IMR-90 (cell line): ENCODE data around the gene CSNK1G2. TPM values are rescaled to one million over a fixed set of nuclear protein-coding genes. Genes with fewer than 3 reads are reported as not detected.

Experiments used
- ATAC-seq: fragments of 200-7000 bp; cut with Tn5 transposase; 2 replicates; pipeline ENCODE4 v1.9.1; 2020; ENCODE audit warnings: low read depth, mild to moderate bottlenecking, moderate library complexity
- BruUV-seq: library from RNA; stranded (reverse); fragments of 400-500 nt; replicated peaks from 2 replicates; lab custom pipeline; 2021; lab: Mats Ljungman, UMichigan
- CTCF ChIA-PET: fragments of 300-600 bp; formaldehyde crosslinking; extraction: SDS; loops from one replicate; lab custom pipeline; 2021; ENCODE audit warnings: antibody characterized with exemption; lab: Yijun Ruan, JAX
- POLR2A ChIA-PET: fragments of 300-600 bp; sonication (Branson Sonifier 250); formaldehyde crosslinking; loops from one replicate; lab custom pipeline; 2022; ENCODE audit warnings: antibody characterized with exemption; ENCODE audit not compliant: unreplicated experiment; lab: Charles Lee
- DNase-seq: peaks from one replicate; pipeline ENCODE4 v3.0.0; 2013
- H2AFZ ChIP-seq: replicated peaks from 2 replicates; pipeline ENCODE3; 2013; ENCODE audit warnings: low read length, mild to moderate bottlenecking; ENCODE audit not compliant: poor library complexity
- H2AK5ac ChIP-seq: 2 replicates; pipeline ENCODE4 v1.6.1; 2013; ENCODE audit warnings: low read depth, low read length, inconsistent platforms
- H2AK9ac ChIP-seq: replicated peaks from 2 replicates; pipeline ENCODE3; 2013; ENCODE audit warnings: mild to moderate bottlenecking, low read depth, low read length, moderate library complexity; ENCODE audit not compliant: poor library complexity
- H2BK120ac ChIP-seq: 2 replicates; pipeline ENCODE4 v1.6.1; 2013; ENCODE audit warnings: low read depth, low read length, inconsistent platforms
- H2BK15ac ChIP-seq: 3 replicates; pipeline ENCODE4 v1.6.1; 2013; ENCODE audit warnings: low read depth, low read length, inconsistent platforms
- H2BK20ac ChIP-seq: 2 replicates; pipeline ENCODE4 v1.6.1; 2013; ENCODE audit warnings: low read depth, mild to moderate bottlenecking, inconsistent platforms, low read length, moderate library complexity
- H2BK5ac ChIP-seq: 2 replicates; pipeline ENCODE4 v1.6.1; 2013; ENCODE audit warnings: mild to moderate bottlenecking, low read depth, low read length, inconsistent platforms; ENCODE audit not compliant: poor library complexity, severe bottlenecking
- H3K14ac ChIP-seq: replicated peaks from 2 replicates; pipeline ENCODE4 v1.6.1; 2013; ENCODE audit warnings: low read depth, low read length, inconsistent platforms
- H3K18ac ChIP-seq: 2 replicates; pipeline ENCODE4 v1.6.1; 2013; ENCODE audit warnings: low read depth, low read length, control low read depth
- H3K23ac ChIP-seq: 2 replicates; pipeline ENCODE4 v1.6.1; 2013; ENCODE audit warnings: low read depth, low read length, inconsistent platforms
- H3K27ac ChIP-seq: 2 replicates; pipeline ENCODE4 v1.5.1; 2013; ENCODE audit warnings: mild to moderate bottlenecking, control low read depth, low read length; ENCODE audit not compliant: insufficient read depth
- H3K27me3 ChIP-seq: 2 replicates; pipeline ENCODE4 v1.6.1; 2013; ENCODE audit warnings: low read length; ENCODE audit not compliant: control insufficient read depth, insufficient read depth
- H3K36me3 ChIP-seq: 2 replicates; pipeline ENCODE4 v1.6.1; 2013; ENCODE audit warnings: low read length, mixed read lengths; ENCODE audit not compliant: control insufficient read depth, insufficient read depth
- H3K4ac ChIP-seq: 2 replicates; pipeline ENCODE4 v1.6.1; 2013; ENCODE audit warnings: low read depth, low read length, inconsistent platforms
- H3K4me1 ChIP-seq: 2 replicates; pipeline ENCODE4 v1.6.1; 2013; ENCODE audit warnings: low read length, mixed read lengths; ENCODE audit not compliant: control insufficient read depth, insufficient read depth
- H3K4me2 ChIP-seq: 2 replicates; pipeline ENCODE4 v1.6.1; 2013; ENCODE audit warnings: low read depth, mild to moderate bottlenecking, control low read depth, low read length, moderate library complexity
- H3K4me3 ChIP-seq: 2 replicates; pipeline ENCODE4 v1.5.1; 2013; ENCODE audit warnings: low read depth, mild to moderate bottlenecking, control low read depth, low read length, moderate library complexity; ENCODE audit not compliant: insufficient read depth
- H3K56ac ChIP-seq: 2 replicates; pipeline ENCODE4 v1.6.1; 2013; ENCODE audit warnings: low read length, inconsistent platforms; ENCODE audit not compliant: insufficient read depth; ENCODE audit errors: extremely low read depth
- H3K79me1 ChIP-seq, 2 experiments: 2 replicates each; pipeline ENCODE4 v1.6.1; 2013; ENCODE audit warnings: low read length in 2 of 2, inconsistent platforms in 1 of 2, low read depth in 1 of 2
- H3K9ac ChIP-seq: 2 replicates; pipeline ENCODE4 v1.6.1; 2013; ENCODE audit warnings: low read depth, low read length, control low read depth
- H3K9me1 ChIP-seq: 2 replicates; pipeline ENCODE4 v1.6.1; 2013; ENCODE audit warnings: low read length, inconsistent platforms; ENCODE audit not compliant: insufficient read depth
- H3K9me3 ChIP-seq: 2 replicates; pipeline ENCODE4 v1.6.1; 2013; ENCODE audit warnings: low read length; ENCODE audit not compliant: control insufficient read depth, insufficient read depth
- H4K20me1 ChIP-seq: 2 replicates; pipeline ENCODE4 v1.6.1; 2013; ENCODE audit warnings: low read length, inconsistent platforms; ENCODE audit not compliant: insufficient read depth
- H4K5ac ChIP-seq: 2 replicates; pipeline ENCODE4 v1.6.1; 2013; ENCODE audit warnings: mild to moderate bottlenecking, low read depth, low read length, control low read depth
- H4K8ac ChIP-seq, 2 experiments: 2 replicates each; pipeline ENCODE4 v1.6.1; 2013; ENCODE audit warnings: low read depth in 2 of 2, low read length in 2 of 2, control low read depth in 1 of 2, inconsistent platforms in 1 of 2
- H4K91ac ChIP-seq: 2 replicates; pipeline ENCODE4 v1.6.1; 2013; ENCODE audit warnings: low read depth, low read length, inconsistent platforms; ENCODE audit not compliant: insufficient read depth
- BHLHE40 ChIP-seq: fragments of 150-350 bp; IDR thresholded peaks from 2 replicates; pipeline ENCODE4 v1.6.1; 2016; ENCODE audit warnings: mild to moderate bottlenecking, low read depth, low read length
- CEBPB ChIP-seq: IDR thresholded peaks from 2 replicates; pipeline ENCODE4 v1.6.1; 2012; ENCODE audit warnings: low read depth, low read length, improper control_type of control experiment
- CHD1 ChIP-seq: IDR thresholded peaks from 2 replicates; pipeline ENCODE4 v1.6.1; 2012; ENCODE audit warnings: low read depth, low read length, improper control_type of control experiment
- FOS ChIP-seq: fragments of 150-350 bp; IDR thresholded peaks from 2 replicates; pipeline ENCODE4 v1.6.1; 2016; ENCODE audit warnings: low read depth, low read length
- MAFK ChIP-seq: IDR thresholded peaks from 2 replicates; pipeline ENCODE4 v1.6.1; 2012; ENCODE audit warnings: low read depth, low read length, improper control_type of control experiment
- MAZ ChIP-seq: IDR thresholded peaks from 2 replicates; pipeline ENCODE4 v1.6.1; 2012; ENCODE audit warnings: low read depth, mild to moderate bottlenecking, low read length, improper control_type of control experiment, moderate library complexity, borderline replicate concordance
- MXI1 ChIP-seq: IDR thresholded peaks from 2 replicates; pipeline ENCODE4 v1.6.1; 2012; ENCODE audit warnings: low read depth, mild to moderate bottlenecking, low read length, moderate library complexity, borderline replicate concordance
- NFE2L2 ChIP-seq: fragments of 150-350 bp; IDR thresholded peaks from 2 replicates; pipeline ENCODE4 v1.6.1; 2016; ENCODE audit warnings: low read depth, mild to moderate bottlenecking, low read length
- RAD21 ChIP-seq: IDR thresholded peaks from 2 replicates; pipeline ENCODE4 v1.6.1; 2012; ENCODE audit warnings: low read length, improper control_type of control experiment
- RFX5 ChIP-seq: IDR thresholded peaks from 2 replicates; pipeline ENCODE4 v1.8.0; 2012; ENCODE audit warnings: low read depth, mild to moderate bottlenecking, low read length, moderate library complexity
- SMC3 ChIP-seq: fragments of 150-350 bp; IDR thresholded peaks from 2 replicates; pipeline ENCODE4 v1.6.1; 2016; ENCODE audit warnings: low read depth, mild to moderate bottlenecking, antibody characterized with exemption, low read length, moderate library complexity
- WGBS, 2 experiments: methylation state at CpG; one replicate each; pipeline versions ENCODE4 v1.1.5 to v1.1.7; 2013; ENCODE audit warnings: missing lambda C conversion rate in 2 of 2; ENCODE audit not compliant: insufficient read length in 1 of 2; ENCODE audit errors: extremely low coverage in 2 of 2; 5-methylcytosine and 5-hydroxymethylcytosine counted together
- dilution Hi-C: fragments of 300-500 bp; cut with HindIII; formaldehyde crosslinking; loops from one replicate; pipeline ENCODE4 v1.14.3; 2018; ENCODE audit warnings: low sequenced_read_pairs; ENCODE audit not compliant: unreplicated experiment
- in situ Hi-C: fragments of 300-500 bp; cut with MboI; formaldehyde crosslinking; loops from 3 replicates; pipeline ENCODE4 v1.14.3; 2019; ENCODE audit warnings: low sequenced_read_pairs, inconsistent platforms, mixed read lengths
- intact Hi-C: fragments of 100-400 bp; cut with micrococcal nuclease; formaldehyde crosslinking; loops from 2 replicates; pipeline ENCODE4 v1.10.0; 2022
- polyA plus RNA-seq, 3 experiments: library from polyadenylated mRNA; depleted of rRNA; stranded (reverse); fragments of >200 nt; gene quantifications; 2 replicates each; pipeline ENCODE4 v1.2.3, GENCODE V29; 2012; ENCODE audit warnings: low replicate concordance in 1 of 3
- total RNA-seq: library from RNA; depleted of rRNA; stranded (reverse); fragments of >200 nt; gene quantifications from 2 replicates; pipeline ENCODE4 v1.2.3, GENCODE V29; 2012
- TF ChIP-seq, protein P1 (sequence below): fragments of 150-350 bp; IDR thresholded peaks from 2 replicates; pipeline ENCODE4 v1.6.1; 2016; ENCODE audit warnings: low read depth, mild to moderate bottlenecking, low read length, moderate library complexity, borderline replicate concordance
- TF ChIP-seq, protein P2 (sequence below): conservative IDR thresholded peaks from 2 replicates; pipeline ENCODE4 v1.5.1; 2012; ENCODE audit warnings: mild to moderate bottlenecking, low read depth, low read length, improper control_type of control experiment
- TF ChIP-seq, protein P3 (sequence below): fragments of 150-350 bp; IDR thresholded peaks from 2 replicates; pipeline ENCODE4 v1.6.1; 2017; ENCODE audit warnings: mild to moderate bottlenecking, antibody characterized with exemption, low read length, low read depth

CSNK1G2 gene
- total and polyA plus RNA-seq, 2 of the 4 experiments (the other 2 are of a cell fraction), result 38.0 to 96.3 TPM

DNA sequence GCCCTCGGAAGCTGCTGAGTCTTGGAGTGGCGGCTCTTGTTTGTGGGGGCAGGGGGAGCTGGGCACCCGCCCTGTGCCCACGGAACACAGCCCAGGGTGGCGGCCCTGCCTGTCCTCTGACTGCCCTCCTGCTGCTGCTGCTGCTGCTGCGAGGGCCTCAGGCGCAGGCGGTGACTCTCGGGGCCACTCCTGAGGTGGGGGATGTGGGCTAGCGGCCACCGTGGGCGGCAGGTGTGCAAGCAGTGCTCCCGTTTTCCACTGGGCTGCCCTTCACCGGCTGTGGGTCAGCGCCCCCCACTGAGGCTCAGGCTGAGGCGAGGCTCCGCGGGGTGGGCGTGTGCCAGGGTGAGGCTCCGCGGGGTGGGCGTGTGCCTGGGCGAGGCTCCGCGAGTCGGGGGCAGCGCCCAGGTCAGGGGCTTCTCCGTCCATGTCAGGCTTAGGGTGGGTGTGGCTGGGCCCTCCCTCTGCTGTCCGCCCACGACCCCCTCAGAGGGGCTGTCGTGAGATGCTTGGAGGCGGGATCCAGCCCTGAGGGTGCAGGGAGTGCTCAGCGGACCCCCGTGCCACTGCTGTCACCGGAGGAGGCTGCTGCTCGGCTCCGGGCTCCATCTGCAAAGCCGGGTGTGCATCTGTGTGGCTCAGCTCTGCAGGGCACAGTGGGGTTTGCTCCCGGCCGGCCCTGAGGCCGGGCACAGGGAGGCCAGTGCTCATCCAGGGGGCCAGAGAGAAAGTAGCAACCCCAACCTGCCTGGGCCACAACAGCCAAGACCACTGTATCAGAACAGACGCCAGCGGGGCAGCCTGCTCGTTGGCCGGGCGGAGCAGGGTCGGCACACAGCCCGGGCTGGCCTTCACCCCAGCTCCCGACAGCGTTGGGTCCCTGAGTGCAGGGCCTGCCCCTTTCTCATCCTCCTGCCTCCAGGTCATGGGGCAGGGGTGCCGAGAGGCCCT is 14.5 kb downstream of the CSNK1G2 start:
- Histone ChIP-seq H2AK9ac (peak overlapping the region; percentile 42), H3K36me3 (peaks cover 12% of the 10 kb centered on the region; the same call in 1 of the 2 replicates), H2AK5ac (no peak overlapping the region), H3K4me3 (no peak overlapping the region), H3K4ac (no peak overlapping the region), H3K56ac (no peak overlapping the region), H3K9ac (no peak overlapping the region), H4K20me1 (peaks cover 86% of the 10 kb centered on the region), H2BK120ac (no peak overlapping the region), H3K23ac (no peak overlapping the region), H2BK15ac (no peak overlapping the region), H3K27me3 (no peaks in the 10 kb centered on the region), H4K91ac (no peak overlapping the region), H2BK20ac (no peak overlapping the region), H2AFZ (no peak overlapping the region), H2BK5ac (no peak overlapping the region), H3K14ac (no peak overlapping the region), H4K5ac (no peak overlapping the region), H3K18ac (no peak overlapping the region), H3K27ac (no peak overlapping the region), H3K4me2 (no peak overlapping the region), H4K8ac (no peak overlapping the region), H3K79me1 (peaks cover 12 to 70% of the 10 kb centered on the region in 2 experiments; a peak in 3 of 4 replicates), H3K9me3 (no peaks in the 10 kb centered on the region), H3K4me1 (no peaks in the 10 kb centered on the region), H3K9me1 (peaks cover 5% of the 10 kb centered on the region; the same call in 1 of the 2 replicates)
- no peak for DNase-seq
- WGBS, 2 experiments, result 88% methylated on average over 40 of the region's 51 CpGs; no CpG with 5 or more reads in 1 of the 2 experiments
- dilution Hi-C loops, result no loop called here
- in situ Hi-C loops, result no loop called here
- no TSS peak for BruUV-seq
- intact Hi-C loops, result no loop called here
- TF ChIP-seq RFX5, result no peak
- no peak for TF ChIP-seq NFE2L2
- TF ChIP-seq, protein P1, sequence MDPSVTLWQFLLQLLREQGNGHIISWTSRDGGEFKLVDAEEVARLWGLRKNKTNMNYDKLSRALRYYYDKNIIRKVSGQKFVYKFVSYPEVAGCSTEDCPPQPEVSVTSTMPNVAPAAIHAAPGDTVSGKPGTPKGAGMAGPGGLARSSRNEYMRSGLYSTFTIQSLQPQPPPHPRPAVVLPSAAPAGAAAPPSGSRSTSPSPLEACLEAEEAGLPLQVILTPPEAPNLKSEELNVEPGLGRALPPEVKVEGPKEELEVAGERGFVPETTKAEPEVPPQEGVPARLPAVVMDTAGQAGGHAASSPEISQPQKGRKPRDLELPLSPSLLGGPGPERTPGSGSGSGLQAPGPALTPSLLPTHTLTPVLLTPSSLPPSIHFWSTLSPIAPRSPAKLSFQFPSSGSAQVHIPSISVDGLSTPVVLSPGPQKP, result no peak
- TF ChIP-seq CHD1, result no peak
- TF ChIP-seq, protein P2, sequence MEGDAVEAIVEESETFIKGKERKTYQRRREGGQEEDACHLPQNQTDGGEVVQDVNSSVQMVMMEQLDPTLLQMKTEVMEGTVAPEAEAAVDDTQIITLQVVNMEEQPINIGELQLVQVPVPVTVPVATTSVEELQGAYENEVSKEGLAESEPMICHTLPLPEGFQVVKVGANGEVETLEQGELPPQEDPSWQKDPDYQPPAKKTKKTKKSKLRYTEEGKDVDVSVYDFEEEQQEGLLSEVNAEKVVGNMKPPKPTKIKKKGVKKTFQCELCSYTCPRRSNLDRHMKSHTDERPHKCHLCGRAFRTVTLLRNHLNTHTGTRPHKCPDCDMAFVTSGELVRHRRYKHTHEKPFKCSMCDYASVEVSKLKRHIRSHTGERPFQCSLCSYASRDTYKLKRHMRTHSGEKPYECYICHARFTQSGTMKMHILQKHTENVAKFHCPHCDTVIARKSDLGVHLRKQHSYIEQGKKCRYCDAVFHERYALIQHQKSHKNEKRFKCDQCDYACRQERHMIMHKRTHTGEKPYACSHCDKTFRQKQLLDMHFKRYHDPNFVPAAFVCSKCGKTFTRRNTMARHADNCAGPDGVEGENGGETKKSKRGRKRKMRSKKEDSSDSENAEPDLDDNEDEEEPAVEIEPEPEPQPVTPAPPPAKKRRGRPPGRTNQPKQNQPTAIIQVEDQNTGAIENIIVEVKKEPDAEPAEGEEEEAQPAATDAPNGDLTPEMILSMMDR, result no peak
- no peak for TF ChIP-seq CEBPB
- TF ChIP-seq SMC3, result no peak
- no peak for TF ChIP-seq MAZ
- TF ChIP-seq BHLHE40, result no peak
- TF ChIP-seq MXI1, result no peak
- no peak for TF ChIP-seq RAD21
- TF ChIP-seq, protein P3, sequence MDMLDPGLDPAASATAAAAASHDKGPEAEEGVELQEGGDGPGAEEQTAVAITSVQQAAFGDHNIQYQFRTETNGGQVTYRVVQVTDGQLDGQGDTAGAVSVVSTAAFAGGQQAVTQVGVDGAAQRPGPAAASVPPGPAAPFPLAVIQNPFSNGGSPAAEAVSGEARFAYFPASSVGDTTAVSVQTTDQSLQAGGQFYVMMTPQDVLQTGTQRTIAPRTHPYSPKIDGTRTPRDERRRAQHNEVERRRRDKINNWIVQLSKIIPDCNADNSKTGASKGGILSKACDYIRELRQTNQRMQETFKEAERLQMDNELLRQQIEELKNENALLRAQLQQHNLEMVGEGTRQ, result no peak
- no peak for TF ChIP-seq MAFK
- no peak for TF ChIP-seq FOS
- ChIA-PET POLR2A (no interaction called here), CTCF (no interaction called here)
- no peak for ATAC-seq
